AG04450 (cell line): ENCODE data around the gene ANKRD17. TPM values are rescaled to one million over a fixed set of nuclear protein-coding genes. Genes with fewer than 3 reads are reported as not detected.
"Not testable (repeated sequence)": the region's sequence is repeated elsewhere in the genome, so short reads cannot be mapped to it uniquely, and the experiment has no call there.

Experiments
- CTCF ChIA-PET: fragments of 300-600, 350-600 bp; formaldehyde crosslinking; extraction: SDS; loops from one replicate; lab custom pipeline; 2022; ENCODE audit warnings: antibody characterized with exemption, inconsistent platforms; lab: Charles Lee
- POLR2A ChIA-PET: fragments of 350-600 bp; formaldehyde crosslinking; extraction: SDS; loops from one replicate; lab custom pipeline; 2021; ENCODE audit warnings: antibody characterized with exemption, inconsistent platforms; lab: Yijun Ruan, JAX
- DNase-seq: peaks from one replicate; pipeline ENCODE4 v3.0.0-alpha.2; 2011; ENCODE audit warnings: low read depth, low spot score
- H3K27ac ChIP-seq: one replicate; pipeline ENCODE4 v1.5.1; 2012; ENCODE audit warnings: low read depth, low read length, control low read depth
- H3K27me3 ChIP-seq: one replicate; pipeline ENCODE4 v1.6.0; 2012; ENCODE audit warnings: low read length; ENCODE audit not compliant: control insufficient read depth, insufficient read depth
- H3K4me3 ChIP-seq: 2 replicates; pipeline ENCODE4 v1.5.1; 2011; ENCODE audit warnings: mild to moderate bottlenecking, low read depth, low read length, control low read depth
- H3K9me3 ChIP-seq: 2 replicates; pipeline ENCODE4 v1.5.1; 2012; ENCODE audit warnings: low read length; ENCODE audit not compliant: control insufficient read depth, insufficient read depth
- CTCF ChIP-seq: IDR thresholded peaks from 2 replicates; pipeline ENCODE4 v1.5.1; 2011; ENCODE audit warnings: low read depth, low read length, control low read depth, inconsistent platforms
- polyA plus RNA-seq: library from polyadenylated mRNA; depleted of rRNA; stranded (reverse); fragments of >200 nt; gene quantifications from 2 replicates; pipeline ENCODE4 v1.2.3, GENCODE V29; 2011

The ANKRD17 gene
- polyA plus RNA-seq, 1 experiment: 71.1 TPM

GRCh38 chr4:73205482-73205881 is 53.1 kb downstream of the ANKRD17 start:
- ChIA-PET POLR2A (no interaction called here), CTCF (interaction anchor here (1.0 kb wide), 1 partner anchor 52 kb away, joined by 3 read pairs; no protein-coding TSS in a partner anchor)

GRCh38 chr4:73203976-73204375 is 54.6 kb downstream of the ANKRD17 start:
- POLR2A ChIA-PET, DNase-seq, H3K9me3 ChIP-seq, H3K4me3 ChIP-seq, H3K27ac ChIP-seq, CTCF ChIA-PET, H3K27me3 ChIP-seq: not testable (repeated sequence)

More at GRCh38 chr4:73205482-73205881, 53.1 kb downstream of the ANKRD17 start:
- H3K9me3 ChIP-seq: peaks cover 4% of the 10 kb centered on the region; the same call in 1 of the 2 replicates
- H3K4me3 ChIP-seq: no peak overlapping the region
- TF ChIP-seq CTCF: no peak
- no peaks in the 10 kb centered on the region for H3K27me3 ChIP-seq
- DNase-seq: no peak
- no peak overlapping the region for H3K27ac ChIP-seq

- Histone ChIP-seq H3K27ac (no peak overlapping the region), H3K27me3 (no peaks in the 10 kb centered on the region), H3K9me3 (no peaks in the 10 kb centered on the region), H3K4me3 (no peak overlapping the region)
- CTCF ChIA-PET: interaction anchor here (1.2 to 1.4 kb wide), 2 partner anchors 9 to 15 kb away, joined by 4 to 5 read pairs; no protein-coding TSS in a partner anchor
- POLR2A ChIA-PET: interaction anchor here (0.6 kb wide), 1 partner anchor 11 kb away, joined by 7 read pairs; no protein-coding TSS in a partner anchor
- DNase-seq: no peak
- no peak for TF ChIP-seq CTCF
Observed at GRCh38 chr4:73197220-73197619, 61.4 kb downstream of the ANKRD17 start.

GRCh38 chr4:73194064-73194463 is 64.5 kb downstream of the ANKRD17 start:
- CTCF ChIA-PET: no interaction called here
- Histone ChIP-seq H3K27ac (no peak overlapping the region), H3K9me3 (peaks cover 3% of the 10 kb centered on the region), H3K4me3 (no peak overlapping the region), H3K27me3 (no peaks in the 10 kb centered on the region)
- POLR2A ChIA-PET: no interaction called here
- DNase-seq: no peak
- no peak for TF ChIP-seq CTCF

GRCh38 chr4:73193659-73194058 is 64.9 kb downstream of the ANKRD17 start:
- Histone ChIP-seq H3K9me3 (peaks cover 3% of the 10 kb centered on the region), H3K27ac (no peak overlapping the region), H3K4me3 (no peak overlapping the region), H3K27me3 (no peaks in the 10 kb centered on the region)
- no peak for TF ChIP-seq CTCF
- ChIA-PET CTCF (no interaction called here), POLR2A (no interaction called here)
- no peak for DNase-seq
